ENCODE results near the gene HSPD1. TPM values are rescaled to one million over a fixed set of nuclear protein-coding genes. Genes with fewer than 3 reads are reported as not detected.
"Not testable (repeated sequence)": the region's sequence is repeated elsewhere in the genome, so short reads cannot be mapped to it uniquely, and the experiment has no call there.

HSPD1 gene
- total and polyA plus RNA-seq, 8 donors = 183 to 460 (median 414) TPM

GRCh38 chr2:197454923-197455322 is 44.7 kb downstream of the HSPD1 start:
- TF ChIP-seq CTCF (IDR thresholded peaks at IDR 0.05) = no peak
- Histone ChIP-seq H3K27me3 (no peaks in the 10 kb centered on the region), H3K36me3 (peaks cover 0 to 4% of the 10 kb centered on the region in 2 donors), H3K9me3 (no peaks in the 10 kb centered on the region), H3K4me3 (peak overlapping the region in 1 of 2 donors; percentile 84), H3K27ac (peak overlapping the region in 1 of 2 donors; percentile 100), H3K4me1 (peaks cover 10 to 45% of the 10 kb centered on the region in 2 donors)
- intact Hi-C loops (cut with DNase I) = no loop called here
- DNase-seq = no peak
- ATAC-seq = no peak

GRCh38 chr2:197453914-197454398 is 45.7 kb downstream of the HSPD1 start:
- no peak for TF ChIP-seq CTCF (IDR thresholded peaks at IDR 0.05)
- intact Hi-C loops (cut with DNase I) = no loop called here
- Histone ChIP-seq H3K27ac (peak overlapping the region; percentile 98 to 100), H3K4me3 (peak overlapping the region; percentile 70 to 84), H3K27me3 (no peaks in the 10 kb centered on the region), H3K36me3 (peaks cover 0 to under 1% of the 10 kb centered on the region in 2 donors), H3K9me3 (no peaks in the 10 kb centered on the region), H3K4me1 (peaks cover 10 to 45% of the 10 kb centered on the region in 2 donors)
- DNase-seq (peak in 1 of 4 donors; percentile 81), ATAC-seq (peak; percentile 71)

GRCh38 chr2:197453123-197453913 is 46.3 kb downstream of the HSPD1 start, which contains the start of gene COQ10B:
Gene COQ10B, plus strand, starts transcription at chr2:197453552. Its CDS starts 9 bp downstream, at chr2:197453561.
- peak in 1 of 2 donors; percentile 42 for TF ChIP-seq CTCF (IDR thresholded peaks at IDR 0.05)
- H3K27ac ChIP-seq = peak within 1 kb of the TSS; percentile 98 to 100
- ATAC-seq (peak; percentile 98), DNase-seq (peak; percentile 99 to 100 (median 100))
- H3K9me3 ChIP-seq = no peaks in the 10 kb centered on the region
- H3K4me1 ChIP-seq = peaks cover 10 to 44% of the 10 kb centered on the region in 2 donors
- H3K36me3 ChIP-seq = no peaks in the 10 kb centered on the region
- H3K27me3 ChIP-seq = no peaks in the 10 kb centered on the region
- peak within 1 kb of the TSS; percentile 70 to 84 for H3K4me3 ChIP-seq
- intact Hi-C loops (cut with DNase I) = no loop called here

- no peak for DNase-seq
- no peaks in the 10 kb centered on the region for H3K27me3 ChIP-seq
- peak overlapping the region; percentile 47 to 84 for H3K4me3 ChIP-seq
- H3K36me3 ChIP-seq = no peaks in the 10 kb centered on the region
- H3K4me1 ChIP-seq = peaks cover 7 to 39% of the 10 kb centered on the region in 2 donors
- no peaks in the 10 kb centered on the region for H3K9me3 ChIP-seq
- intact Hi-C loops (cut with DNase I) = no loop called here
- ATAC-seq = no peak
- TF ChIP-seq CTCF (IDR thresholded peaks at IDR 0.05) = no peak
- H3K27ac ChIP-seq = peak overlapping the region; percentile 98 to 100
These were observed 46.9 kb downstream of the HSPD1 start for GRCh38 chr2:197452754-197453122.

GRCh38 chr2:197450935-197451358 is 48.7 kb downstream of the HSPD1 start:
- intact Hi-C loops (cut with DNase I) = not testable (repeated sequence)

More at GRCh38 chr2:197450935-197451358, 48.7 kb downstream of the HSPD1 start:
- not testable (repeated sequence) for DNase-seq, ATAC-seq, H3K27ac ChIP-seq, H3K4me3 ChIP-seq, H3K36me3 ChIP-seq, H3K27me3 ChIP-seq, H3K9me3 ChIP-seq
- H3K4me1 ChIP-seq = peaks cover 7 to 24% of the 10 kb centered on the region in 2 donors

Data from left lung (tissue), 10 donors.